Measurements from ENCODE around the gene PEMT.
A peak's percentile ranks its signal among the peaks of the same experiment; 100 is the strongest.

Gene PEMT

DNA sequence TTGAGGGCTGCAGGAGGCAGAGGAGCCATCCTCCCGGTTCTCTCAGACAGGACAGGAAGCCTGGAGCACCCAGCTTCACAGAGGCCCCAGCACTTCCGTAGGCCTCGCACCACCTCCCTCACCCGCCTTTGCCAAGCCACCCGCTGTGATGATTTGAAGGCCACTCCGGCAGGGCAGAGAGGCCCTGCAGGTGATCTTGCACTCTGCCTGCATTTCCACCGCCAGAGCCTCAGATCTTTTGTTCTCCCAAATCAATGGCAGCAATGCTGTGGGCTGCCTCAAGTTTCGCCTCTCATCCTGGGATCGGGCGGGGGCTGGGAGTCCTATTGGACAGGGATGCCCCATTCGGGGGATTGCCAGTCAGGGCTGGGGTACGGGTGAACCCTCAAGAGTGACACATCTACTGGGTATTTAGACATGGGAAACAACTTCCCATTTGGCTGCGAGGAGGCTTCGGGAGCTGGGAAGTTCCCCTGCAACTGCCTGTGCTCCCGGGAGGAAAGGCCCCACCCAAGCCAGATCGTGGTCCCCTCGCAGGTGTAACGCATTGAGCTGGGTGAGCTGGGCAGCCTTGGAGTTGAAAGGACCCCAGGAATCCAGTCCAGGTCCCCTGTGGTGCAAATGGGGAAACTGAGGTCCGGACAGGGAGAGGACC is 34.8 kb upstream of the PEMT start:
- H3K9ac ChIP-seq (ENCODE audit: low read length): no peak overlapping the region
- no peaks in the 10 kb centered on the region for H3K4me1 ChIP-seq (ENCODE audit: control insufficient read depth, insufficient read depth, low read length)
- no peaks in the 10 kb centered on the region for H3K9me3 ChIP-seq (ENCODE audit: control insufficient read depth, low read length)
- H3K36me3 ChIP-seq (ENCODE audit: control insufficient read depth, insufficient read depth, low read length, severe bottlenecking): no peaks in the 10 kb centered on the region
- no peaks in the 10 kb centered on the region for H3K27me3 ChIP-seq (replicated peaks; ENCODE audit: control insufficient read depth, insufficient read depth, low read length)
- H3K4me3 ChIP-seq (ENCODE audit: low read length): no peak overlapping the region
- DNase-seq (ENCODE audit: low read depth): no peak

DNA sequence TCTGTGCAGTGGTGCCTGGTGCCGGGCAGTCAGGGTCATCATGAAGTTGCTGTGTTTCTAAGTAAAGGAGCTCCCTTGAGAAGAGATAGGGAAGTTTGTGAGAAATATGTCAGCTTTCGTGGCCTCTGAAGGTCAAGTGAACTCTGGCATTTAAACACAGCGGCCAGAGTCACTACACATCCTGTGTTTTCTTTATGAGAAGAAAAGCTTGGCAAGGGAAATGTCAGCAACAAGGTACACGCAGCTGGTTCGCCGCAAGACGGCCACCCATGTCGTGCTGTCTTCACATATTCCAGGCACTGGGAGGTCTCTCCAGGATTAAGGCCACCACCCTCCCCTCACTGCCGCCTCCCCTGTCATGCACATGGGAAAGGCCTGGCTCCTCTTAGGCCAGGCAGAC is 33.2 kb upstream of the PEMT start:
- DNase-seq (ENCODE audit: low read depth): no peak
- Histone ChIP-seq H3K9me3 (ENCODE audit: control insufficient read depth, low read length) (no peaks in the 10 kb centered on the region), H3K4me3 (ENCODE audit: low read length) (no peak overlapping the region), H3K27me3 (replicated peaks; ENCODE audit: control insufficient read depth, insufficient read depth, low read length) (no peaks in the 10 kb centered on the region), H3K36me3 (ENCODE audit: control insufficient read depth, insufficient read depth, low read length, severe bottlenecking) (no peaks in the 10 kb centered on the region), H3K9ac (ENCODE audit: low read length) (no peak overlapping the region), H3K4me1 (ENCODE audit: control insufficient read depth, insufficient read depth, low read length) (no peaks in the 10 kb centered on the region)

DNA sequence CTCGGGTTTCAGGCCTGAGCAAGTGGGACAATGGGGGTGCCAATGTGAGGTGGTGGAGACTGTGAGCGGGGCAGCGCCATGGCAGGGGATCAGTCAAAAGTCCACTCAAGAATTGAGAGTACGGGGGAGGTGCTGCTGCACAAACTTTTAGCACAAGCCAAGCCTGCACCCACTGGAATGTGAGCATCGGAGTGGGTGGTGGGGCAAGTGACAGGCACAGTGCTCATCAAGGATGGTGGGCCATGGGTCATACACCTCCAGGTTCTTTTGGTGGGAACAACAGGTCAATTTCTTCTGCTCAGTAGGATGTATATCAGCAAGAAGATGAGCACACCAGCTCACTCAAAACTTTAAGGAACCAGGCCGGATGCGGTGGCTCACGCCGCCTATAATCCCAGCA is 32.4 kb upstream of the PEMT start:
- no peaks in the 10 kb centered on the region for H3K27me3 ChIP-seq (replicated peaks; ENCODE audit: control insufficient read depth, insufficient read depth, low read length)
- H3K9ac ChIP-seq (ENCODE audit: low read length): no peak overlapping the region
- DNase-seq (ENCODE audit: low read depth): no peak
- H3K4me1 ChIP-seq (ENCODE audit: control insufficient read depth, insufficient read depth, low read length): no peaks in the 10 kb centered on the region
- no peaks in the 10 kb centered on the region for H3K9me3 ChIP-seq (ENCODE audit: control insufficient read depth, low read length)
- no peak overlapping the region for H3K4me3 ChIP-seq (ENCODE audit: low read length)
- H3K36me3 ChIP-seq (ENCODE audit: control insufficient read depth, insufficient read depth, low read length, severe bottlenecking): no peaks in the 10 kb centered on the region

DNA sequence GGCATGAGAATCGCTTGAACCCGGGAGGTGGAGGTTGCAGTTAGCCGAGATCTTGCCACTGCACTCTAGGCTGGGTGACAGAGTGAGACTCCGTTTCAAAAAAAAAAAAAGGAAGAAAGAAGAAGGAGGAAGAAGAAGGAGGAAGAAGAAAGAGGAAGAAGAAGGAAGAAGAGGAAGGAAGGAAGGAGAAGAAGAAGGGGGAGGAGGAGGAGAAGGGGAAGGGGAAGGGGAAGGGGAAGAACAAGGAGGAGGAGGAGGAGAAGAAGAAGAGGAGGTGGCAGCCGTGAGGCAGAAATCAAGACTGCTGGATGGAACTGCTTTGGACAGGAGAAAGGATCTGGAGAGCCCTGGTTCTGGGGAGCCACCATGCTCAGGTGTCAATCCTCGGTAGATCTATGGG is 29.7 kb upstream of the PEMT start:
- no peaks in the 10 kb centered on the region for H3K4me1 ChIP-seq (ENCODE audit: control insufficient read depth, insufficient read depth, low read length)
- H3K36me3 ChIP-seq (ENCODE audit: control insufficient read depth, insufficient read depth, low read length, severe bottlenecking): no peaks in the 10 kb centered on the region
- H3K4me3 ChIP-seq (ENCODE audit: low read length): no peak overlapping the region
- no peaks in the 10 kb centered on the region for H3K9me3 ChIP-seq (ENCODE audit: control insufficient read depth, low read length)
- H3K27me3 ChIP-seq (replicated peaks; ENCODE audit: control insufficient read depth, insufficient read depth, low read length): no peaks in the 10 kb centered on the region
- H3K9ac ChIP-seq (ENCODE audit: low read length): no peak overlapping the region
- no peak for DNase-seq (ENCODE audit: low read depth)

DNA sequence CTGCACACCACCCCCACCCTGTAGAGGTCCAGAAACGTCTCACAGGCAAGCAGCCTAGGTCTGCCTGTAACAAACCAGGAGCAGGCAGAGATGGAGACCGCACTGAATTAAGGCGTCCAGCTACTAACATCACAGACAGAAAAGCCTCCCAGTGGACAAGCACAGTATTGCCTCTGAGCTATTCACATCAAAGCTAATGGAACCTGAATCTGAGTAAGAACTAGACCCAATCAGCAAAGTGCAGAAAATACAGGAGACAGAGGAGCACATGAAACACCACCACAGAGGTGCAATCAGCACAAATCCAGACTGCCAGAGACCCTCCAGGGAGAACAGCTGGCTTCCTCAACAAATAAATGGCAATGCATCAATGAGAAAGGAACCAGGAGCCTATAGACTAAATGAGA is 22.2 kb upstream of the PEMT start:
- H3K27me3 ChIP-seq (replicated peaks; ENCODE audit: control insufficient read depth, insufficient read depth, low read length): no peaks in the 10 kb centered on the region
- no peak overlapping the region for H3K4me3 ChIP-seq (ENCODE audit: low read length)
- peak; percentile 86 for DNase-seq (ENCODE audit: low read depth)

DNA sequence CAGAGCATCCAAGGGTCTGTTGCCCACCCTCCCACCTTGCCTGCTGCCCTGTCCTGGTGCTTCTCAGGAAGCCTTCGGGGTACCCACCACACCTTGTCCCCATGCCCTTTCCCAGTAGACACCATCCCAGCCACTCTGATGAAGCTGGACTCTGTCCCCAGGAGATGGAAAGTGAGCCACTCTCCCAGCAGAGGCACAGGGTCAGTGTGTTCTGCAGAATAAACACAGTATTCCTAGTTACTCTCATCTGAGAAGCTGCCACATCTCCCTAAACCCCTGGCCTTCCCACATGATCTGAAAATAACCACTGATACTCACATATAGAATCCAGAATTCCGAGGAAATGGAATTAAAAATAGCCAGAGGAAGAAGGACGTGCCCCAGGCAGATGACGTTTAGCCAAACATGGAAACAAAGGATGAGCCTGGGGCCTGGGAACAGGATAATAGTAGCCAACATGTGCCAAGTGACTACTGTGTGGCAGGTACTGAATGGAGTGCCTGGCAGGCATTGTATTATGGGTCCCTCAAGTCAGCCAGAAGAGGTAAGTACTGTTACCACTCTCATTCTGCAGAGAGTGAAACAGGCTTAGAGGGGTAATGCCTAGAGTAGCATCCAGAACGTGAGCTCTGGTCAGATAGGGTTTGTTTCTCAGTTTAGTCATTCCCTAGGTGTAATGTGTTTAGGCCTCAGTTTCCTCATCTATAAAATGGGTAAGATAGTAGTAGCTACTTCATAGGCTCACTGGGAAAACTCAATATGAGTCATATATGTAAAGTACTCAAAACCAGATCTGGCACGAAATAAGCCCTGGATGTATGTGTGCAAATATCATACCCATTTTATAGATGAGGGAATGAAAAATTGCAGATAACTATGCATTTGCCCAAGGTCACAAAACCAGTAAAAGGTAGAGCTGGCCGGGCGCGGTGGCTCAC is 20.8 kb upstream of the PEMT start:
- peaks cover 13% of the 10 kb centered on the region for H3K36me3 ChIP-seq (ENCODE audit: control insufficient read depth, insufficient read depth, low read length, severe bottlenecking)
- no peak for DNase-seq (ENCODE audit: low read depth)
- H3K27me3 ChIP-seq (replicated peaks; ENCODE audit: control insufficient read depth, insufficient read depth, low read length): no peaks in the 10 kb centered on the region
- peak overlapping the region; percentile 13 for H3K9ac ChIP-seq (ENCODE audit: low read length)
- no peaks in the 10 kb centered on the region for H3K9me3 ChIP-seq (ENCODE audit: control insufficient read depth, low read length)
- no peaks in the 10 kb centered on the region for H3K4me1 ChIP-seq (ENCODE audit: control insufficient read depth, insufficient read depth, low read length)
- H3K4me3 ChIP-seq (ENCODE audit: low read length): no peak overlapping the region

More for the DNA sequence above, 22.2 kb upstream of the PEMT start:
- Histone ChIP-seq H3K9ac (ENCODE audit: low read length) (no peak overlapping the region), H3K9me3 (ENCODE audit: control insufficient read depth, low read length) (no peaks in the 10 kb centered on the region), H3K4me1 (ENCODE audit: control insufficient read depth, insufficient read depth, low read length) (no peaks in the 10 kb centered on the region), H3K36me3 (ENCODE audit: control insufficient read depth, insufficient read depth, low read length, severe bottlenecking) (peaks cover 13% of the 10 kb centered on the region)

DNA sequence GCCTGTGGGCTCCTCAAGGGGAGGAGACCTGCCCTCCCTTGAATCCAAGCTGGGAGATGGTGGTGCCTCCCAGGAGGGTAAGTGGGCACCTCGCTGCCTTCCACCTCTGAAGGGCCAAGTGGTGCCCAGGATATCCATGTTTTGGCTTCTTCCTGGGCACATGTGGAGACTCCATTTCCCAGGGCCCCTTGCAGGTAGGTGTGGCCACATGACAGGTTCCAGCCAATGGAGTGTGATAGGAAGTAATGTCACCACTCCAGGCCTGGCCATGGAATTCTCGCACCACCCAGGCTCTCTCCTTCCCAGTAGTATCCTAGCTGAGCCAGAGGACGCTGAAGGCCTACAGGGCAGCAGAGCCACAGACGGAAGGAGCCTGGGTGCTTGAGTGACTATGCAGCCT is 17.6 kb upstream of the PEMT start:
- peaks cover 19% of the 10 kb centered on the region for H3K36me3 ChIP-seq (ENCODE audit: control insufficient read depth, insufficient read depth, low read length, severe bottlenecking)
- H3K4me3 ChIP-seq (ENCODE audit: low read length): no peak overlapping the region
- H3K27me3 ChIP-seq (replicated peaks; ENCODE audit: control insufficient read depth, insufficient read depth, low read length): no peaks in the 10 kb centered on the region
- no peak for DNase-seq (ENCODE audit: low read depth)
- H3K4me1 ChIP-seq (ENCODE audit: control insufficient read depth, insufficient read depth, low read length): peaks cover 15% of the 10 kb centered on the region
- H3K9ac ChIP-seq (ENCODE audit: low read length): no peak overlapping the region
- no peaks in the 10 kb centered on the region for H3K9me3 ChIP-seq (ENCODE audit: control insufficient read depth, low read length)

DNA sequence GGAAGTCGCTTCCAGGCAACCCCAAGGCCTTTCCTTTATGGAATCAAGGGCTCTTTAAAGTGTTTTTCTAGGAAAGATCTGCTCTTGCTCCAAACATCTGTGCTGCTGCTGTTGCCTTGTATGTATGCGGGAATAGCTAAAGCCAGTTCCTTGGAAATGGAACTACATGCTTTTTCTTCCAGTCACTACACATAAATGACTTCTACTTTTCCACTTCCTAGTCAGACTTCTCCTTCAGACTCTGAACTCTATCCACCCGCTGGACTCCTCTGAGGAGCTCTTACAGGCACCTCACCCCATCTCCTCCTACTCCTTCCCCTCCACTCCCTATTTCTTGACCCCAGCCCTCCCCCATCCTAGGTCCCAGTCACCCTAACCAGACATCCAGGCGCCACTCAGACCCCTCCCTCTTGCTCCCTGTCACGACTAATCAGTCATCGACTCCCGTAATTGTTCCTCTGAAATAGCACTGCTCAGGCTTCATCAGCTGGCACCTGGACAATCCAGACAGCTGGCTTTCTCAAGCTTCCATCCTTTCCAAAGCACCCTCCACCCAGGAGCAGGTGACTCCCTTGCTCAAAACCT is 15.0 kb upstream of the PEMT start:
- no peaks in the 10 kb centered on the region for H3K9me3 ChIP-seq (ENCODE audit: control insufficient read depth, low read length)
- peaks cover 14% of the 10 kb centered on the region for H3K36me3 ChIP-seq (ENCODE audit: control insufficient read depth, insufficient read depth, low read length, severe bottlenecking)
- H3K4me3 ChIP-seq (ENCODE audit: low read length): no peak overlapping the region
- H3K9ac ChIP-seq (ENCODE audit: low read length): no peak overlapping the region
- H3K4me1 ChIP-seq (ENCODE audit: control insufficient read depth, insufficient read depth, low read length): peaks cover 15% of the 10 kb centered on the region
- no peak for DNase-seq (ENCODE audit: low read depth)
- H3K27me3 ChIP-seq (replicated peaks; ENCODE audit: control insufficient read depth, insufficient read depth, low read length): no peaks in the 10 kb centered on the region

DNA sequence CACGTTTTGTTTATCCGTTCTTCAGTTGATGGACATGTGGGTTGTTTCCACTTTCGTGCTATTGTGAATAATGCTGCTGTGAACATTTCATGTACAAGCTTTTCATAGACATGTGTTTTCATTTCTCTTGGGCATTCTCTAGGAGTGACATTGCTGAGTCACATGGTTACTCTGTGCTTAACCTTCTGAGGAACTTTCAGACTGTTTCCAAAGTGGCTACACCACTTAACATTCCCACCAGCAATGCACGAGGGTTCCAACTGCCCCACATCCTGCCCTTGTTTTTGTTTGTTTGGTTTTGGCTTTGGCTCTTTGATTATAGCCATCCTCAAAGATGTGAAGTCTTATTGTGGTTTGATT is 14.2 kb upstream of the PEMT start:
- H3K27me3 ChIP-seq (replicated peaks; ENCODE audit: control insufficient read depth, insufficient read depth, low read length): no peaks in the 10 kb centered on the region
- H3K9ac ChIP-seq (ENCODE audit: low read length): no peak overlapping the region
- H3K4me3 ChIP-seq (ENCODE audit: low read length): no peak overlapping the region
- H3K9me3 ChIP-seq (ENCODE audit: control insufficient read depth, low read length): no peaks in the 10 kb centered on the region
- H3K4me1 ChIP-seq (ENCODE audit: control insufficient read depth, insufficient read depth, low read length): peaks cover 15% of the 10 kb centered on the region
- peaks cover 14% of the 10 kb centered on the region for H3K36me3 ChIP-seq (ENCODE audit: control insufficient read depth, insufficient read depth, low read length, severe bottlenecking)
- DNase-seq (ENCODE audit: low read depth): peak; percentile 75

DNA sequence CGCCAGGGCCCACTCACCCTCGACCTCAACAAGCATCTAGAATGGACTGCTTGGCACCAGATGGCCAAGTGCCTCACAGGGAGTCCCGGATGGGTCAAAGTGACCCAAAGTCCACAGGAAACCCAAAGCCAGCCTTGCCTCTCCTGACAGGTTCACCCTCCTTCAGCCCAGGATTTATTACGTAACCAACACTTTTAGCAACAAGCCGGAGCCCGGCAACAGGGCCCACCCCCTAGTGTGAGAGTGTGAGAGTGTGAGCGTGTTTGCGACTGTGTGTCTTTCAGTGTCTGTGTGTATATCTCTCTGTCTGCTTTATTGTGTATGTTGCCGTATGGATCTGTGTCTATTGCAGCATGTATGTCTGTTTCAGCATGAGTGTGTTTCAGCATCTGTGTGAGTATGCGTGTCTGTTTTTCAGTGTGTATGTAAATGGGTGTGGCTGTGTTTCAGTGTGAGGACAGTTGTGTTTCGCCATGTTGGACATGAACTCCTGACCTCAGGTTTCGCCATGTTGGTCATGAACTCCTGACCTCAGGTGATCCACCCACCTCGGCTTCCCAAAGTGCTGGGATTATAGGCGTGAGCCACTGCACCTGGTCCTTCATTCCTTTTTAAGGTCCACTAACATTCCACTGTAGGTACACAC is 13.7 kb upstream of the PEMT start:
- Histone ChIP-seq H3K36me3 (ENCODE audit: control insufficient read depth, insufficient read depth, low read length, severe bottlenecking) (peaks cover 9% of the 10 kb centered on the region), H3K9me3 (ENCODE audit: control insufficient read depth, low read length) (no peaks in the 10 kb centered on the region), H3K4me3 (ENCODE audit: low read length) (no peak overlapping the region), H3K4me1 (ENCODE audit: control insufficient read depth, insufficient read depth, low read length) (peaks cover 15% of the 10 kb centered on the region), H3K27me3 (replicated peaks; ENCODE audit: control insufficient read depth, insufficient read depth, low read length) (no peaks in the 10 kb centered on the region), H3K9ac (ENCODE audit: low read length) (no peak overlapping the region)
- no peak for DNase-seq (ENCODE audit: low read depth)

DNA sequence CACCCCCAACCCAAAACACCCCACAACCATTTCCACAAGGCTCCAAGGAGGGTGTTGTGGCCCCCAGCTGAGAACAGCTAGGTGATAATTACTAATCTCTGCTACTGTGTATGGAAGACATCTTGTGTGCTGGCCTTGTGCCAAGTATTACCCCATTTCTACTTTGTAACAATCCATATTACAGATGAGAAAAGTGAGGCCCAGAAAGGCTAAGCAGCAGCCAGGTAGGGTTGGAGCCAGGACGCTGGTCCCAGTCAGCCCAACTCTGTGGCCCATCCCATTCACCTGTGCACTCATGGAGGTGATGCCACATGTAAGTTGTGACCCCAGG is 12.4 kb upstream of the PEMT start:
- no peak overlapping the region for H3K9ac ChIP-seq (ENCODE audit: low read length)
- no peak overlapping the region for H3K4me3 ChIP-seq (ENCODE audit: low read length)
- H3K27me3 ChIP-seq (replicated peaks; ENCODE audit: control insufficient read depth, insufficient read depth, low read length): no peaks in the 10 kb centered on the region
- peaks cover 15% of the 10 kb centered on the region for H3K4me1 ChIP-seq (ENCODE audit: control insufficient read depth, insufficient read depth, low read length)
- DNase-seq (ENCODE audit: low read depth): no peak
- H3K36me3 ChIP-seq (ENCODE audit: control insufficient read depth, insufficient read depth, low read length, severe bottlenecking): peaks cover 9% of the 10 kb centered on the region
- H3K9me3 ChIP-seq (ENCODE audit: control insufficient read depth, low read length): no peaks in the 10 kb centered on the region
